GM18505 (cell line): Measurements from ENCODE around the gene SPEM2.
"Not testable (repeated sequence)": the region's sequence is repeated elsewhere in the genome, so short reads cannot be mapped to it uniquely, and the experiment has no call there.

ENCODE experiments used
- ATAC-seq: cut with Tn5 transposase; IDR thresholded peaks from one replicate; pipeline ENCODE4 v1.9.1; 2021; ENCODE audit not compliant: unreplicated experiment
- POLR2A ChIP-seq: IDR thresholded peaks from 4 replicates; pipeline ENCODE4 v1.6.1; 2011; ENCODE audit warnings: borderline replicate concordance; ENCODE audit not compliant: insufficient read depth, insufficient read length; ENCODE audit errors: extremely low read depth

SPEM2 gene

DNA sequence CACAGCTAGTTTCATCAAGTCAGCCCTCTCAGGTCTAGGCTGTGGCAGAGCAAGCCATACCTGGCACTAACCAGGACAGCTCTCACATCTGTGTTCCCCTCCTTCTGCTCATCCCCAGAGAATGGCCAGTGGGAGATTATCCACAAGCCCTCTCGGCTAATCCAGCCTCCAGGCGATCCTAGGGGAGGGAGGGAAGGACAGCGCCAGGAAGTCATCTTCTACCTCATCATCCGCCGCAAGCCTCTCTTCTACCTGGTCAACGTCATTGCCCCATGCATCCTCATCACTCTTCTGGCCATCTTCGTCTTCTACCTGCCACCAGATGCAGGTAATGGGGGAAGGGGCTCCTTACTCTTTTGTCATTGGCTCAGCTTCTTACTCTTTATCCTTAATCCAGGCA is 23.0 kb downstream of the SPEM2 start:
- no peak for ATAC-seq
- TF ChIP-seq POLR2A, result no peak

GRCh38 chr17:7459961-7460545 is 34.6 kb downstream of the SPEM2 start:
- no peak for ATAC-seq
- no peak for TF ChIP-seq POLR2A

GRCh38 chr17:7460850-7461660 is 35.6 kb downstream of the SPEM2 start:
- TF ChIP-seq POLR2A, result no peak
- no peak for ATAC-seq

DNA sequence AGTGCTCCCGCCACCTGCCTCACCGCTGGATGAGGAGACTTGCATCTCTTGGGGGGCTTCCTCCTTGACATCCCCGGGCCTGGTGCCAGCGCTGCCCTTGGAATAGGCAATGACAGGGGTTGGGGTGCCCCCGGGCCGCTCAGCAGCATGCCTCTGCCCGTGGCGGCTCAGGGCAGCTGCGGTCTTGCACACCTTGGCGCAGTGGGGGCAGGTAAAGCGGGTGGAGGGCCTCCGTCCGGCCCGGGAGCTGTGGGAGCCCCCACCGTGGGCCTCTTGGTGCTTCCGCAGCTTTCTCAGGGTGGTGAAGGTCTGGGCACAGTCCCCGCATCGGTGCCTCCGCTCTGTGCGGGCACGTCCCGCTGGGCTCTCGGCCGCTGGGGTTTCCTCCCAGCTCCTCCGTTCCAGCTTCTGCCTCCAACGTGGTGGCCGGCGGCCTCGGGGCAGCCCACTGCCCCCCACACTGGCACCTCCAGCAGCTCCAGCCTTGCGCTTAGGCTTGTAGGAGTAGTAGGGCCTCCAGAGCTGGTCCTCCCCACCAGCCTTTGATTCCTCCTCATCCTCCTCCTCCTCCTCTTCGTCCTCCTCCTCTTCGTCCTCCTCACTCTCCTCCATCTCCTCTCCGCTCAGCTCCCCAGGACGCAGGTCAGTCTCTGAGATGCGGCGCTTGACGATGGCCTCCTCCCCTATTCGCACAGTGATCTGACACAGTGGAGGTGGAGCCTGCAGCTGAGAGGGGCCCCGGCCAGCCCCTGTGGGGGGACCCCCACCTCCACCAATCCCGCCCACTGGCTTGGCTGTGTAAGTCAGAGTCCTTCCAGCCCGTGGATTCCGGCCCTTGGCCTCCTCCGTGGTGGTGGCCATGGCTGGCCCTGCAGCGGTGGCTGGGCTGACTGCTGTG is 37.3 kb downstream of the SPEM2 start:
- ATAC-seq, result no peak
- TF ChIP-seq POLR2A, result no peak

DNA sequence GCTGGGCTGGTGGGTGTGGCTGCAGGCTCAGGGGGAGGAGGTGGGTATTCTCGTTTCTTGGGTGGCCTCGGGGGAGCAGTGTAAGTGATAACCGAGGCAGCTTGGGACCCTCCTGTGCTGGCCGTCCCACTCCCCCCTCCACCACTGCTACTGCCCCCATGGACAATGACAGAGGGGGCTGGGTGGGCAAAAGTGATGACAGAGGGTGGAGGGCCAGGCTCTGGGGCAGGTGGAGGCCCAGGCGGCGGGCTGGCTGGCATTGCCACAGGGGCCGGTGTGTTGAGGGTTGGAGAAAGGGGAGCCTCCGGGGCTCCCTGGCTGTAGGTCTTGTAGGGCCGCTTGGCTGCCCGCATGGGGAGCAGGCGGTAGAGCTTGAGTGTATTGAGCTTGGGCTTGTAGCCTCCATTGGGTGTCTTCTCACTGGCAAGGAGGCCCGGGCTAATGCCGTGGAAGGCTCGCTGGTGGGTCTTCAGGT is 38.0 kb downstream of the SPEM2 start:
- no peak for TF ChIP-seq POLR2A
- no peak for ATAC-seq

- no peak for TF ChIP-seq POLR2A
- ATAC-seq, result no peak
Measured at GRCh38 chr17:7464081-7464480, 38.7 kb downstream of the SPEM2 start.

DNA sequence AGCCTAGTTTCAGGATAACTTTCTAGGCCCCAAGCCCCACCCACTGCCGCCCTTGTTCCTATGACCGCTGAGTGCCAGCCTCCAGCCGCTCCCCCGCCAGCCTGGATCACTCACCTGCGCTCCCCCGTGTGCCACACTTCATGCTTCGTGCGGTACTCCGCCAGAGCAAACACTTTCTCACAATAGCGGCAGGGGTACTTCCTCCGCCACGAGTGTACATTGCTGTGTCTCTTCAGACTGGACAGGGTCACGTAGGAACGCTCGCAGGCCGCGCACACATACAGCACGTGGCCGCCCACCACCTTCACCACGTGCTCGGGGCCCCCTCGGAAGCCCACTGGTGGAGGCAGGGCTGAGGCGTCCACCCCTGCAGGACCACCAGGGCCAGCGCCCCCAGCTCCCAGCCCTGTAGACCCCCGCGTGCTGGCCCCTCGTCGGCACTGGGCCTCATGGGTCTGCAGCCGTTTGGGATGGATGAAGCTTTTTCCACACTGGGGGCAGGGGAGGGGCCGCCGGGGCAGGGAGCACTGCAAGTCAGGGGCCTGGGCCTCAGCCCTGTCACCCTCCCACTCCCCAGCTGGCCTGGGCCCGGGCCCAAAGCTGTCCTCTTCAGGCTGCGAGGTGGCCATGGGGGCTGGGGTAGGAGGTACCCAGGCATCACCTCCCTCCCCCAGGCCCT is 40.3 kb downstream of the SPEM2 start:
- no peak for ATAC-seq

GRCh38 chr17:7466318-7466638 is 40.9 kb downstream of the SPEM2 start:
- ATAC-seq, result no peak
- no peak for TF ChIP-seq POLR2A

More for the DNA sequence above, 40.3 kb downstream of the SPEM2 start:
- TF ChIP-seq POLR2A, result no peak

GRCh38 chr17:7466639-7467341 is 41.4 kb downstream of the SPEM2 start:
- no peak for ATAC-seq
- TF ChIP-seq POLR2A, result no peak

DNA sequence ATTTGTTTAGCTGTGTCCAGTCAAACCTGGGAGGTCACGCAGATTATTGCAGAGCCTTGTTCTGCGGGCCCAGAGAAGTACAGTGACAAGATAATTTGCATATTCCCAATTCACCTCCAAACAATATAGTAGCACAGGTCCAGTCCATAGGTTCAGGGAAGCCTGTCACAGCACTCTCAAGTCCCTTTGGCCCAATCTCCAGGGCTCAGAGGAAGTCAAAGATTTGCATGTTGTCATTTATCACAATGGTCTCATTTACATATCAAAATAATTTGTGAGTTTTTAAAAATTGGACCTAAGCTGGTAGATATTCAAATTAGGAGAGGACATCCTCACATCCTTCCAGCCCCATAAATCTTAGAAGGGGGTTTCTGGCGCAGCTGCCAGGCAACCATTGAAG is 42.1 kb downstream of the SPEM2 start:
- ATAC-seq, result no peak
- TF ChIP-seq POLR2A, result no peak

- ATAC-seq, result no peak
- no peak for TF ChIP-seq POLR2A
Measured at GRCh38 chr17:7468290-7468689, 42.9 kb downstream of the SPEM2 start.

GRCh38 chr17:7468804-7469389 is 43.5 kb downstream of the SPEM2 start:
- no peak for TF ChIP-seq POLR2A
- no peak for ATAC-seq

GRCh38 chr17:7469843-7470242 is 44.4 kb downstream of the SPEM2 start:
- ATAC-seq, result not testable (repeated sequence)

GRCh38 chr17:7470457-7470973 is 45.1 kb downstream of the SPEM2 start:
- ATAC-seq, result not testable (repeated sequence)
